ENCODE measurements around the gene AKR1D1.

Gene AKR1D1

GRCh38 chr7:138166681-138167080 is 90.4 kb downstream of the AKR1D1 start:
- no peak for DNase-seq (ENCODE audit: low read depth in 2 of 2)

- no peak for DNase-seq (ENCODE audit: low read depth in 2 of 2)
Observed at GRCh38 chr7:138167222-138167621, 91.0 kb downstream of the AKR1D1 start.

- DNase-seq (ENCODE audit: low read depth in 2 of 2): no peak
Observed at GRCh38 chr7:138167869-138168296, 91.6 kb downstream of the AKR1D1 start.
